ENCODE measurements around the gene HLA-B. TPM values are rescaled to one million over a fixed set of nuclear protein-coding genes. Genes with fewer than 3 reads are reported as not detected.
A peak's percentile ranks its signal among the peaks of the same experiment; 100 is the strongest.

HLA-B gene
- total and polyA plus RNA-seq, 2 donors from 2014 or later: 1,348 to 1,532 TPM

DNA sequence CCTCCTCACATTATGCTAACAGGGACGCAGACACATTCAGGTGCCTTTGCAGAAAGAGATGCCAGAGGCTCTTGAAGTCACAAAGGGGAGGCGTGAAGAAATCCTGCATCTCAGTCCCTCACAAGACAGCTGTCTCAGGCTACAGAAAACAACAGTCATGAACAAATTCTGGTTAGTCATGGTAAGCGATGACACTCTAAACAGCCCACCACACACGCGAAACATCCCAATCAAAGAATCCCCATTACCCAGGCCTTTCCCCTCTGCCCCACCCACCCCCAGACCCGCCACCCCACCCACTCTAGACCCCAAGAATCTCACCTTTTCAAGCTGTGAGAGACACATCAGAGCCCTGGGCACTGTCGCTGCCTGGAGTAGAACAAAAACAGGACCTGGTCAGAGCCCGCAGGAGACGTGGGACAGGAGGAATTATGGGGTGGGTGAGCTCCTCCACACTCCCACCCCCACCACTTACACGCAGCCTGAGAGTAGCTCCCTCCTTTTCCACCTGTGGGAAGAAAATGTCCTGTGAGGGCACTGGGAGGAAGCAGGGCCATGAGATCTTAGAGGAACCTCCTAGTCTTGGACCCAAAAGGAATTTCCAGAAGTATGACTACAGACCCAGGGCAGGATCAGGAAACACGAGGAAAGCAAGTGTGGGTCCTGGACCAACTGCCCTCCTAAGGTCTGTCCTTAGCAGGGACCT is 2.7 kb downstream of the HLA-B start:
- no peak for DNase-seq
- no peak overlapping the region for H3K27ac ChIP-seq (ENCODE audit: low read depth in 2 of 2, low read length in 2 of 2)
- FAIRE-seq: no peak
- H3K4me3 ChIP-seq (ENCODE audit: low read length in 3 of 3): peak overlapping the region in 2 of 3 donors; percentile 20 to 90
- no peaks in the 10 kb centered on the region for H3K9me3 ChIP-seq (ENCODE audit: control insufficient read depth in 2 of 3, insufficient read depth in 1 of 3, low read length in 3 of 3)
- TF ChIP-seq, protein P1, sequence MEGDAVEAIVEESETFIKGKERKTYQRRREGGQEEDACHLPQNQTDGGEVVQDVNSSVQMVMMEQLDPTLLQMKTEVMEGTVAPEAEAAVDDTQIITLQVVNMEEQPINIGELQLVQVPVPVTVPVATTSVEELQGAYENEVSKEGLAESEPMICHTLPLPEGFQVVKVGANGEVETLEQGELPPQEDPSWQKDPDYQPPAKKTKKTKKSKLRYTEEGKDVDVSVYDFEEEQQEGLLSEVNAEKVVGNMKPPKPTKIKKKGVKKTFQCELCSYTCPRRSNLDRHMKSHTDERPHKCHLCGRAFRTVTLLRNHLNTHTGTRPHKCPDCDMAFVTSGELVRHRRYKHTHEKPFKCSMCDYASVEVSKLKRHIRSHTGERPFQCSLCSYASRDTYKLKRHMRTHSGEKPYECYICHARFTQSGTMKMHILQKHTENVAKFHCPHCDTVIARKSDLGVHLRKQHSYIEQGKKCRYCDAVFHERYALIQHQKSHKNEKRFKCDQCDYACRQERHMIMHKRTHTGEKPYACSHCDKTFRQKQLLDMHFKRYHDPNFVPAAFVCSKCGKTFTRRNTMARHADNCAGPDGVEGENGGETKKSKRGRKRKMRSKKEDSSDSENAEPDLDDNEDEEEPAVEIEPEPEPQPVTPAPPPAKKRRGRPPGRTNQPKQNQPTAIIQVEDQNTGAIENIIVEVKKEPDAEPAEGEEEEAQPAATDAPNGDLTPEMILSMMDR (IDR thresholded peaks at IDR 0.05; ENCODE audit: borderline replicate concordance, extremely low read depth, insufficient read depth): no peak
- H3K9ac ChIP-seq (ENCODE audit: low read length in 3 of 3): no peak overlapping the region
- H3K36me3 ChIP-seq (ENCODE audit: control insufficient read depth in 2 of 3, insufficient read depth in 3 of 3, low read length in 3 of 3): peaks cover 0 to 6% (median 3%) of the 10 kb centered on the region in 3 donors
- peaks cover 5% of the 10 kb centered on the region for H3K27me3 ChIP-seq (ENCODE audit: control insufficient read depth, insufficient read depth, low read length)
- intact Hi-C loops (cut with DNase I): no loop called here
- H3K4me1 ChIP-seq (ENCODE audit: control insufficient read depth in 2 of 3, insufficient read depth in 2 of 3, low read depth in 1 of 3, low read length in 3 of 3): peaks cover 0 to 12% (median 0%) of the 10 kb centered on the region in 3 donors

DNA sequence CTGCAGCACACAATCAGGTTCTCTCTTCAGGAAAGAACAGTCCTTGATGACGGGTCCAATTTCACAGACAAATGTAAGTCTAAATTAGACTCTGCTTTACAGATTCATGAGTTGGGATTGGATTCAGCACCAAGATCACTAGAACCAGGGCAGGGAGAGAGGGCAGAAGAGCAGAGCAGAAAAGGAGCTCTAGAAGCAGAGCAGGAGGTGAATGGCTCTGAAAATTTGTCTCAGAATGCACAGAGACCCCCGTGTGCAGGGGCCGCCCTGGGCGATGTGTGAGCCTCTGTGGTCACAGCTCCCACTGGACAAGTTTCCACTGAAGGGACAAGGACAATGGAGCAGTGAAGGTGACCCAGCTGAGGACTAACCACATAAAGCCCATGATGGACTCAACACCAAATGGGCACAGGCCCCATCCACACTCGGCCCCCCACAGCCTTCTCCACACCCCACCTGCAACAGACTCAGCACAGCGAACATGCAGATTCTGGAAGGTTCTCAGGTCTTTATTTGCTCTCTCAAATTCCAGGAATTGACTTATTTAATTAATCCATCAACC is 3.5 kb downstream of the HLA-B start:
- no peak overlapping the region for H3K9ac ChIP-seq (ENCODE audit: low read length in 3 of 3)
- intact Hi-C loops (cut with DNase I): no loop called here
- H3K36me3 ChIP-seq (ENCODE audit: control insufficient read depth in 2 of 3, insufficient read depth in 3 of 3, low read length in 3 of 3): peaks cover 0 to 6% (median 3%) of the 10 kb centered on the region in 3 donors
- TF ChIP-seq, protein P1 (IDR thresholded peaks at IDR 0.05; ENCODE audit: borderline replicate concordance, extremely low read depth, insufficient read depth): no peak
- peaks cover 4% of the 10 kb centered on the region for H3K27me3 ChIP-seq (ENCODE audit: control insufficient read depth, insufficient read depth, low read length)
- H3K27ac ChIP-seq (ENCODE audit: low read depth in 2 of 2, low read length in 2 of 2): no peak overlapping the region
- no peaks in the 10 kb centered on the region for H3K9me3 ChIP-seq (ENCODE audit: control insufficient read depth in 2 of 3, insufficient read depth in 1 of 3, low read length in 3 of 3)
- peaks cover 0 to 12% (median 0%) of the 10 kb centered on the region in 3 donors for H3K4me1 ChIP-seq (ENCODE audit: control insufficient read depth in 2 of 3, insufficient read depth in 2 of 3, low read depth in 1 of 3, low read length in 3 of 3)
- H3K4me3 ChIP-seq (ENCODE audit: low read length in 3 of 3): no peak overlapping the region
- no peak for DNase-seq
- FAIRE-seq: no peak

GRCh38 chr6:31352683-31353383 is 4.1 kb downstream of the HLA-B start:
- no peak for DNase-seq
- H3K36me3 ChIP-seq (ENCODE audit: control insufficient read depth in 2 of 3, insufficient read depth in 3 of 3, low read length in 3 of 3): peaks cover 0 to 6% (median 3%) of the 10 kb centered on the region in 3 donors
- no peak overlapping the region for H3K9ac ChIP-seq (ENCODE audit: low read length in 3 of 3)
- no peak overlapping the region for H3K4me3 ChIP-seq (ENCODE audit: low read length in 3 of 3)
- intact Hi-C loops (cut with DNase I): no loop called here
- H3K27ac ChIP-seq (ENCODE audit: low read depth in 2 of 2, low read length in 2 of 2): no peak overlapping the region
- TF ChIP-seq, protein P1 (IDR thresholded peaks at IDR 0.05; ENCODE audit: borderline replicate concordance, extremely low read depth, insufficient read depth): no peak
- H3K4me1 ChIP-seq (ENCODE audit: control insufficient read depth in 2 of 3, insufficient read depth in 2 of 3, low read depth in 1 of 3, low read length in 3 of 3): peaks cover 0 to 12% (median 0%) of the 10 kb centered on the region in 3 donors
- peaks cover 3% of the 10 kb centered on the region for H3K27me3 ChIP-seq (ENCODE audit: control insufficient read depth, insufficient read depth, low read length)
- no peaks in the 10 kb centered on the region for H3K9me3 ChIP-seq (ENCODE audit: control insufficient read depth in 2 of 3, insufficient read depth in 1 of 3, low read length in 3 of 3)
- FAIRE-seq: no peak

All from kidney (tissue), 14 donors.